IMR-90 (cell line): ENCODE results near the gene LAGE3. TPM values are rescaled to one million over a fixed set of nuclear protein-coding genes. Genes with fewer than 3 reads are reported as not detected.
A peak's percentile ranks its signal among the peaks of the same experiment; 100 is the strongest.

Source experiments
- ATAC-seq: fragments of 200-7000 bp; cut with Tn5 transposase; 2 replicates; pipeline ENCODE4 v1.9.1; 2020; ENCODE audit warnings: low read depth, mild to moderate bottlenecking, moderate library complexity
- BruUV-seq: library from RNA; stranded (reverse); fragments of 400-500 nt; replicated peaks from 2 replicates; lab custom pipeline; 2021; lab: Mats Ljungman, UMichigan
- CTCF ChIA-PET: fragments of 300-600 bp; formaldehyde crosslinking; extraction: SDS; loops from one replicate; lab custom pipeline; 2021; ENCODE audit warnings: antibody characterized with exemption; lab: Yijun Ruan, JAX
- POLR2A ChIA-PET: fragments of 300-600 bp; sonication (Branson Sonifier 250); formaldehyde crosslinking; loops from one replicate; lab custom pipeline; 2022; ENCODE audit warnings: antibody characterized with exemption; ENCODE audit not compliant: unreplicated experiment; lab: Charles Lee
- DNase-seq: peaks from one replicate; pipeline ENCODE4 v3.0.0; 2013
- H2AFZ ChIP-seq: replicated peaks from 2 replicates; pipeline ENCODE3; 2013; ENCODE audit warnings: low read length, mild to moderate bottlenecking; ENCODE audit not compliant: poor library complexity
- H2AK5ac ChIP-seq: 2 replicates; pipeline ENCODE4 v1.6.1; 2013; ENCODE audit warnings: low read depth, low read length, inconsistent platforms
- H2AK9ac ChIP-seq: replicated peaks from 2 replicates; pipeline ENCODE3; 2013; ENCODE audit warnings: mild to moderate bottlenecking, low read depth, low read length, moderate library complexity; ENCODE audit not compliant: poor library complexity
- H2BK120ac ChIP-seq: 2 replicates; pipeline ENCODE4 v1.6.1; 2013; ENCODE audit warnings: low read depth, low read length, inconsistent platforms
- H2BK15ac ChIP-seq: 3 replicates; pipeline ENCODE4 v1.6.1; 2013; ENCODE audit warnings: low read depth, low read length, inconsistent platforms
- H2BK20ac ChIP-seq: 2 replicates; pipeline ENCODE4 v1.6.1; 2013; ENCODE audit warnings: low read depth, mild to moderate bottlenecking, inconsistent platforms, low read length, moderate library complexity
- H2BK5ac ChIP-seq: 2 replicates; pipeline ENCODE4 v1.6.1; 2013; ENCODE audit warnings: mild to moderate bottlenecking, low read depth, low read length, inconsistent platforms; ENCODE audit not compliant: poor library complexity, severe bottlenecking
- H3K14ac ChIP-seq: replicated peaks from 2 replicates; pipeline ENCODE4 v1.6.1; 2013; ENCODE audit warnings: low read depth, low read length, inconsistent platforms
- H3K18ac ChIP-seq: 2 replicates; pipeline ENCODE4 v1.6.1; 2013; ENCODE audit warnings: low read depth, low read length, control low read depth
- H3K23ac ChIP-seq: 2 replicates; pipeline ENCODE4 v1.6.1; 2013; ENCODE audit warnings: low read depth, low read length, inconsistent platforms
- H3K27ac ChIP-seq: 2 replicates; pipeline ENCODE4 v1.5.1; 2013; ENCODE audit warnings: mild to moderate bottlenecking, control low read depth, low read length; ENCODE audit not compliant: insufficient read depth
- H3K27me3 ChIP-seq: 2 replicates; pipeline ENCODE4 v1.6.1; 2013; ENCODE audit warnings: low read length; ENCODE audit not compliant: control insufficient read depth, insufficient read depth
- H3K36me3 ChIP-seq: 2 replicates; pipeline ENCODE4 v1.6.1; 2013; ENCODE audit warnings: low read length, mixed read lengths; ENCODE audit not compliant: control insufficient read depth, insufficient read depth
- H3K4ac ChIP-seq: 2 replicates; pipeline ENCODE4 v1.6.1; 2013; ENCODE audit warnings: low read depth, low read length, inconsistent platforms
- H3K4me1 ChIP-seq: 2 replicates; pipeline ENCODE4 v1.6.1; 2013; ENCODE audit warnings: low read length, mixed read lengths; ENCODE audit not compliant: control insufficient read depth, insufficient read depth
- H3K4me2 ChIP-seq: 2 replicates; pipeline ENCODE4 v1.6.1; 2013; ENCODE audit warnings: low read depth, mild to moderate bottlenecking, control low read depth, low read length, moderate library complexity
- H3K4me3 ChIP-seq: 2 replicates; pipeline ENCODE4 v1.5.1; 2013; ENCODE audit warnings: low read depth, mild to moderate bottlenecking, control low read depth, low read length, moderate library complexity; ENCODE audit not compliant: insufficient read depth
- H3K56ac ChIP-seq: 2 replicates; pipeline ENCODE4 v1.6.1; 2013; ENCODE audit warnings: low read length, inconsistent platforms; ENCODE audit not compliant: insufficient read depth; ENCODE audit errors: extremely low read depth
- H3K79me1 ChIP-seq, 2 experiments: 2 replicates each; pipeline ENCODE4 v1.6.1; 2013; ENCODE audit warnings: low read length in 2 of 2, inconsistent platforms in 1 of 2, low read depth in 1 of 2
- H3K9ac ChIP-seq: 2 replicates; pipeline ENCODE4 v1.6.1; 2013; ENCODE audit warnings: low read depth, low read length, control low read depth
- H3K9me1 ChIP-seq: 2 replicates; pipeline ENCODE4 v1.6.1; 2013; ENCODE audit warnings: low read length, inconsistent platforms; ENCODE audit not compliant: insufficient read depth
- H3K9me3 ChIP-seq: 2 replicates; pipeline ENCODE4 v1.6.1; 2013; ENCODE audit warnings: low read length; ENCODE audit not compliant: control insufficient read depth, insufficient read depth
- H4K20me1 ChIP-seq: 2 replicates; pipeline ENCODE4 v1.6.1; 2013; ENCODE audit warnings: low read length, inconsistent platforms; ENCODE audit not compliant: insufficient read depth
- H4K5ac ChIP-seq: 2 replicates; pipeline ENCODE4 v1.6.1; 2013; ENCODE audit warnings: mild to moderate bottlenecking, low read depth, low read length, control low read depth
- H4K8ac ChIP-seq, 2 experiments: 2 replicates each; pipeline ENCODE4 v1.6.1; 2013; ENCODE audit warnings: low read depth in 2 of 2, low read length in 2 of 2, control low read depth in 1 of 2, inconsistent platforms in 1 of 2
- H4K91ac ChIP-seq: 2 replicates; pipeline ENCODE4 v1.6.1; 2013; ENCODE audit warnings: low read depth, low read length, inconsistent platforms; ENCODE audit not compliant: insufficient read depth
- CEBPB ChIP-seq: IDR thresholded peaks from 2 replicates; pipeline ENCODE4 v1.6.1; 2012; ENCODE audit warnings: low read depth, low read length, improper control_type of control experiment
- CHD1 ChIP-seq: IDR thresholded peaks from 2 replicates; pipeline ENCODE4 v1.6.1; 2012; ENCODE audit warnings: low read depth, low read length, improper control_type of control experiment
- MAFK ChIP-seq: IDR thresholded peaks from 2 replicates; pipeline ENCODE4 v1.6.1; 2012; ENCODE audit warnings: low read depth, low read length, improper control_type of control experiment
- MXI1 ChIP-seq: IDR thresholded peaks from 2 replicates; pipeline ENCODE4 v1.6.1; 2012; ENCODE audit warnings: low read depth, mild to moderate bottlenecking, low read length, moderate library complexity, borderline replicate concordance
- NFE2L2 ChIP-seq: fragments of 150-350 bp; IDR thresholded peaks from 2 replicates; pipeline ENCODE4 v1.6.1; 2016; ENCODE audit warnings: low read depth, mild to moderate bottlenecking, low read length
- RAD21 ChIP-seq: IDR thresholded peaks from 2 replicates; pipeline ENCODE4 v1.6.1; 2012; ENCODE audit warnings: low read length, improper control_type of control experiment
- RCOR1 ChIP-seq: IDR thresholded peaks from 2 replicates; pipeline ENCODE4 v1.6.1; 2012; ENCODE audit warnings: mild to moderate bottlenecking, low read length, improper control_type of control experiment; ENCODE audit not compliant: insufficient replicate concordance
- SMC3 ChIP-seq: fragments of 150-350 bp; IDR thresholded peaks from 2 replicates; pipeline ENCODE4 v1.6.1; 2016; ENCODE audit warnings: low read depth, mild to moderate bottlenecking, antibody characterized with exemption, low read length, moderate library complexity
- WGBS, 2 experiments: methylation state at CpG; one replicate each; pipeline versions ENCODE4 v1.1.5 to v1.1.7; 2013; ENCODE audit warnings: missing lambda C conversion rate in 2 of 2; ENCODE audit not compliant: insufficient read length in 1 of 2; ENCODE audit errors: extremely low coverage in 2 of 2; 5-methylcytosine and 5-hydroxymethylcytosine counted together
- dilution Hi-C: fragments of 300-500 bp; cut with HindIII; formaldehyde crosslinking; loops from one replicate; pipeline ENCODE4 v1.14.3; 2018; ENCODE audit warnings: low sequenced_read_pairs; ENCODE audit not compliant: unreplicated experiment
- in situ Hi-C: fragments of 300-500 bp; cut with MboI; formaldehyde crosslinking; loops from 3 replicates; pipeline ENCODE4 v1.14.3; 2019; ENCODE audit warnings: low sequenced_read_pairs, inconsistent platforms, mixed read lengths
- intact Hi-C: fragments of 100-400 bp; cut with micrococcal nuclease; formaldehyde crosslinking; loops from 2 replicates; pipeline ENCODE4 v1.10.0; 2022
- polyA plus RNA-seq, 3 experiments: library from polyadenylated mRNA; depleted of rRNA; stranded (reverse); fragments of >200 nt; gene quantifications; 2 replicates each; pipeline ENCODE4 v1.2.3, GENCODE V29; 2012; ENCODE audit warnings: low replicate concordance in 1 of 3
- total RNA-seq: library from RNA; depleted of rRNA; stranded (reverse); fragments of >200 nt; gene quantifications from 2 replicates; pipeline ENCODE4 v1.2.3, GENCODE V29; 2012
- TF ChIP-seq, protein P1 (sequence below): fragments of 150-350 bp; IDR thresholded peaks from 2 replicates; pipeline ENCODE4 v1.6.1; 2017; ENCODE audit warnings: mild to moderate bottlenecking, antibody characterized with exemption, low read length, low read depth
- TF ChIP-seq, protein P2 (sequence below): fragments of 150-350 bp; IDR thresholded peaks from 2 replicates; pipeline ENCODE4 v1.6.1; 2016; ENCODE audit warnings: low read depth, mild to moderate bottlenecking, low read length, moderate library complexity, borderline replicate concordance

LAGE3 gene
- total and polyA plus RNA-seq, 2 of the 4 experiments (the other 2 are of a cell fraction), result 3.6 to 14.8 TPM

DNA sequence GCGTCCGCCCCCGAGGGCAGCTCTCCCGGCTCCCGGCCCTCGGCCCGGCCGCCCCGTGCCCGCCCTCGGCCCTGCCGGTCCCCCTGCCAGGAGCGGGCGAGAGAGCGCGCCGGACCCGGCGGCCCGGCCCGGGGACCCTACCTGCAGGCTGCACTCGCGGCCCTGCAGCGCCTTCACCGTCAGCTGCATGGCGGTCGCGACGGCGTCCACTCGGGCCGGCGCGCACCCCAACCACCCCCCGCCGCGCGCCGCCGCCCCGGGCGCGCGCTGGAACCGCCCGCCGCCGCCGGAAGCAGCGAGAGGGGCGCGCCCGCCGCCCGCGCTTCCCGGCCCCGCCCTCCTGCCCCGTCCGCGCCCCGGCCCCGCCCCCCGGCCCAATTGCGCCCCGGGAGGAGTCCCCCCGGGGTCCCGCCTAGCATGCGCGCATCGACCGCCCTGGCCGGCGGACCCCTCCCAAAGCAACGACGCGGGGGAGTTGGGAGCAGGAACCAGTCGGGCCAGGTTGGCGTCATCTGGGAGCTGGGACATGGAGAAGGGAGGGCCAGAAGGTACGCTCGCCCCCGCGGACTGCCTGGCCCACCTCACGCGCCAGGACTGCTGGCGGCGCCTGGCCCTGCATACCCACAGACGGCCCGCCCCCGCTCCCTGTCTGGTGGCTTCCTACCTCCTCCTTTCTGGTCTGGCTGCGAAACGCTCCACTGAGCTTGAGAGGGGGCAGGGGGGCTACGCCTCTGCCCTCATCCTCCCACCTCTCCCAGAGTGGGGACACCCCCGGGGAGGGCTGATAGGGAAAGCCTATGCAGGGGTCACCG, 7.5 kb upstream of the LAGE3 start, which contains the start of gene UBL4A:
TSS of gene UBL4A (minus strand) at position 220 of the 812 bp plus-strand sequence. CDS start at position 189, 31 bp downstream.
- in situ Hi-C loops (no loop called here), dilution Hi-C loops (no loop called here), intact Hi-C loops (no loop called here)
- Histone ChIP-seq H2BK15ac (peak within 1 kb of the TSS; percentile 39; the same call in 1 of the 3 replicates), H3K18ac (peak within 1 kb of the TSS; percentile 78), H3K79me1 (peaks cover 3 to 38% of the 10 kb centered on the region in 2 experiments; a peak in 3 of 4 replicates), H3K4me2 (peak within 1 kb of the TSS; percentile 80), H3K23ac (peak within 1 kb of the TSS; percentile 42; the same call in 1 of the 2 replicates), H3K56ac (0 out of 2 replicates have a peak within 1 kb of the TSS, but pooled peaks have one; percentile 41), H3K27me3 (no peaks in the 10 kb centered on the region), H3K4ac (peak within 1 kb of the TSS; percentile 68), H2AK9ac (peak within 1 kb of the TSS; percentile 99), H2AFZ (peak within 1 kb of the TSS; percentile 88), H3K4me3 (peak within 1 kb of the TSS; percentile 86), H3K9me3 (no peaks in the 10 kb centered on the region), H2AK5ac (peak within 1 kb of the TSS; percentile 67), H4K20me1 (peaks cover 4% of the 10 kb centered on the region; the same call in 1 of the 2 replicates), H3K9me1 (peaks cover 8% of the 10 kb centered on the region; the same call in 1 of the 2 replicates), H2BK5ac (peak within 1 kb of the TSS; percentile 83), H3K14ac (peak within 1 kb of the TSS; percentile 82; the same call in 1 of the 2 replicates), H3K4me1 (peaks cover 4% of the 10 kb centered on the region; the same call in 1 of the 2 replicates), H3K27ac (peak within 1 kb of the TSS; percentile 85), H3K36me3 (peaks cover 16% of the 10 kb centered on the region; the same call in 1 of the 2 replicates), H2BK120ac (no peak within 1 kb of the TSS; the same call in 1 of the 2 replicates), H4K8ac (peak within 1 kb of the TSS; percentile 66 to 78; a peak in 3 of 4 replicates), H4K5ac (peak within 1 kb of the TSS; percentile 46), H2BK20ac (no peak within 1 kb of the TSS), H3K9ac (peak within 1 kb of the TSS; percentile 86), H4K91ac (peak within 1 kb of the TSS; percentile 62; the same call in 1 of the 2 replicates)
- TF ChIP-seq, protein P1, sequence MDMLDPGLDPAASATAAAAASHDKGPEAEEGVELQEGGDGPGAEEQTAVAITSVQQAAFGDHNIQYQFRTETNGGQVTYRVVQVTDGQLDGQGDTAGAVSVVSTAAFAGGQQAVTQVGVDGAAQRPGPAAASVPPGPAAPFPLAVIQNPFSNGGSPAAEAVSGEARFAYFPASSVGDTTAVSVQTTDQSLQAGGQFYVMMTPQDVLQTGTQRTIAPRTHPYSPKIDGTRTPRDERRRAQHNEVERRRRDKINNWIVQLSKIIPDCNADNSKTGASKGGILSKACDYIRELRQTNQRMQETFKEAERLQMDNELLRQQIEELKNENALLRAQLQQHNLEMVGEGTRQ, result no peak
- TF ChIP-seq, protein P2, sequence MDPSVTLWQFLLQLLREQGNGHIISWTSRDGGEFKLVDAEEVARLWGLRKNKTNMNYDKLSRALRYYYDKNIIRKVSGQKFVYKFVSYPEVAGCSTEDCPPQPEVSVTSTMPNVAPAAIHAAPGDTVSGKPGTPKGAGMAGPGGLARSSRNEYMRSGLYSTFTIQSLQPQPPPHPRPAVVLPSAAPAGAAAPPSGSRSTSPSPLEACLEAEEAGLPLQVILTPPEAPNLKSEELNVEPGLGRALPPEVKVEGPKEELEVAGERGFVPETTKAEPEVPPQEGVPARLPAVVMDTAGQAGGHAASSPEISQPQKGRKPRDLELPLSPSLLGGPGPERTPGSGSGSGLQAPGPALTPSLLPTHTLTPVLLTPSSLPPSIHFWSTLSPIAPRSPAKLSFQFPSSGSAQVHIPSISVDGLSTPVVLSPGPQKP, result no peak
- TF ChIP-seq SMC3 (no peak), RAD21 (no peak), MAFK (no peak), MXI1 (no peak), NFE2L2 (no peak), RCOR1 (no peak), CHD1 (no peak), CEBPB (no peak)
- ATAC-seq (peak; percentile 43), DNase-seq (peak; percentile 11)
- CTCF ChIA-PET, result no interaction called here
- BruUV-seq, result no TSS peak
- 35% methylated on average over 15 of the region's 95 CpGs; no CpG with 5 or more reads in 1 of the 2 experiments for WGBS, 2 experiments
- POLR2A ChIA-PET, result interaction anchor here (0.6 kb wide), 1 partner anchor 36 kb away, joined by 6 read pairs; no protein-coding TSS in a partner anchor
